GM12892 (cell line): Measurements from ENCODE around the gene EPS8L3. TPM values are rescaled to one million over a fixed set of nuclear protein-coding genes. Genes with fewer than 3 reads are reported as not detected.

ENCODE experiments used
- DNase-seq: peaks from one replicate; pipeline ENCODE4 v3.0.0; 2011; ENCODE audit not compliant: insufficient read length
- FAIRE-seq: peaks from 2 replicates; lab custom pipeline; 2011; peaks lifted over from hg19 to GRCh38; lab: Jason Lieb, UNC
- POLR2A ChIP-seq: IDR thresholded peaks from 2 replicates; pipeline ENCODE4 v1.6.1; 2011; ENCODE audit warnings: low read depth, low read length, control low read depth
- POLR2AphosphoS5 ChIP-seq: IDR thresholded peaks from 2 replicates; pipeline ENCODE4 v1.6.1; 2011; ENCODE audit warnings: low read depth, low read length, control low read depth
- TAF1 ChIP-seq: IDR thresholded peaks from 2 replicates; pipeline ENCODE4 v1.6.1; 2011; ENCODE audit warnings: low read depth, mild to moderate bottlenecking, control low read depth, low read length, borderline replicate concordance
- polyA plus RNA-seq: library from polyadenylated mRNA; unstranded; fragments of >200 nt; gene quantifications from one replicate; pipeline ENCODE4 v1.2.1, GENCODE V29; 2012; ENCODE audit warnings: missing spikeins, inconsistent platforms; ENCODE audit not compliant: missing spikeins

EPS8L3 gene, protein sequence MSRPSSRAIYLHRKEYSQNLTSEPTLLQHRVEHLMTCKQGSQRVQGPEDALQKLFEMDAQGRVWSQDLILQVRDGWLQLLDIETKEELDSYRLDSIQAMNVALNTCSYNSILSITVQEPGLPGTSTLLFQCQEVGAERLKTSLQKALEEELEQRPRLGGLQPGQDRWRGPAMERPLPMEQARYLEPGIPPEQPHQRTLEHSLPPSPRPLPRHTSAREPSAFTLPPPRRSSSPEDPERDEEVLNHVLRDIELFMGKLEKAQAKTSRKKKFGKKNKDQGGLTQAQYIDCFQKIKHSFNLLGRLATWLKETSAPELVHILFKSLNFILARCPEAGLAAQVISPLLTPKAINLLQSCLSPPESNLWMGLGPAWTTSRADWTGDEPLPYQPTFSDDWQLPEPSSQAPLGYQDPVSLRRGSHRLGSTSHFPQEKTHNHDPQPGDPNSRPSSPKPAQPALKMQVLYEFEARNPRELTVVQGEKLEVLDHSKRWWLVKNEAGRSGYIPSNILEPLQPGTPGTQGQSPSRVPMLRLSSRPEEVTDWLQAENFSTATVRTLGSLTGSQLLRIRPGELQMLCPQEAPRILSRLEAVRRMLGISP
- not detected for polyA plus RNA-seq

DNA sequence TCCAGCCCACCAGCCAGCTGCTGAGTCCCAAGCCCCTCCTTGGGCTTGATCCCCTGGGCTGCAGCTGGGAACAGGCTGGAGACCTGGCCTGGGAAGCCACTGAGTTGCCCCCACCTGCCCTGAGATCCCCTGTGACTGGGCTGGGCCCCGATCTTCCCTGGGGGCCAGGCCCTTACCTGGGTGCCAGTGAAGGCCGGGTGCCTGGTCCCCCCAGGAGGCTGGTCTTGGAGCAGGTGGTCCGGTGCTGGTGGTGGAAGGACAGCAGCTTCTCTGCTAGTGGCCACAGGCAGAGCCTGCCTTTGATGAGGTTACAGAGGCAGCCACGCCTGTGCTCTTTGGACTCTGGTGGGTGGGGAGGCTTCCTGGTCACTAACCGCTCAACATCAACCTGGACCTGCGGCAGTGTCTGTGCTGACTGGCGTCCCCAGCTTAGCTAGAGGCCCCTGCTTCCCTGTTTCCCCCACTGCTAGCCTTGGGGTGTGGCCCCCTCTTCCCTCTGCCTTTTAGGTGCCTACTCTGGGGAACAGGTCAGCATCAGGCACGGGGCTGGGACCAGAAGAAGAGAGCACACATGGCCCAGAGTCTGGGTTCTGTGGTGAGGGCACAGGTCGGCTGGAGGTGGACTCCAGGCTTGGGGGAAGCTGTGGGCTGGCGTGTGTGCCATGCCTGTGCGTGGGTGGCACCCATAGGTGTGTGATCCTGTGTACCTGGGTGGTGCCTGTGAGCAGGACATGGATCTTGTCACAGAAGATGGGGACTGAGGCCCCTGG lies at the start of gene EPS8L3:
Gene EPS8L3, minus strand, starts transcription at position 278 of the 770 bp plus-strand sequence. CDS start 2,174 bp downstream, outside the sequence.
- no peak for FAIRE-seq
- TF ChIP-seq POLR2A: no peak
- TF ChIP-seq TAF1: no peak
- no peak for TF ChIP-seq POLR2AphosphoS5

DNA sequence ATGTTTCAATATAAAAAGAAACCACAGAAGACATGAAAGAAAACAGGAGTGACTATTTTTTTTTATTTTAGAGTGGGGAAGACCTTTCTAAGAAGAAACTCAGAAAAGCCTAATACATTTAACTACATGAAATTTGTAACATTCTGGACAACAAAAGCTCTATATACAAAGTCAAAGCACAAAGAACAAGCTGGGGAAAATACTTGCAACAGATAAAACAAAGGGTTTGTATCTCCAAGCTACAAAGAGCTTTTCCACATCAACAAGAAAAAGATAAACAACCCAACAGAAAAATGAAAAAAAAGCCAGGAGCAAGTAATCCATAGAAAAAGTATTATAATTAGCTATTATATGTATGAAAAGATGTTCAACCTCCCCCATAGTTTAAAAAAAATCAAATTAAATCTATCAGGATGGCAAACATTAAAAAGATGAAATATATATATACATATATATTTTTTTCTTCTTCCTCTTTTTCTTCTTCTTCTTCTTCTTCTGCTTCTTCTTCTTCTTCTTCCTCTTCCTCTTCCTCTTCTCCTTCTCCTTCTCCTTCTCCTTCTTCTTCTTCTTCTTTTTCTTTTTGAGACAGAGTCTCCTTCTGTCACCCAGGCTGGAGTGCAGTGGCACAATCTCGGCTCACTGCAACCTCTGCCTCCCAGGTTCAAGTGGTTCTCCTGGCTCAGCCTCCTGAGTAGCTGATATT lies 49.1 kb upstream of the EPS8L3 start:
- TF ChIP-seq POLR2AphosphoS5 (no peak), TAF1 (no peak), POLR2A (no peak)
- no peak for DNase-seq
- no peak for FAIRE-seq

More for the DNA sequence above, at the start of gene EPS8L3:
- DNase-seq: no peak

DNA sequence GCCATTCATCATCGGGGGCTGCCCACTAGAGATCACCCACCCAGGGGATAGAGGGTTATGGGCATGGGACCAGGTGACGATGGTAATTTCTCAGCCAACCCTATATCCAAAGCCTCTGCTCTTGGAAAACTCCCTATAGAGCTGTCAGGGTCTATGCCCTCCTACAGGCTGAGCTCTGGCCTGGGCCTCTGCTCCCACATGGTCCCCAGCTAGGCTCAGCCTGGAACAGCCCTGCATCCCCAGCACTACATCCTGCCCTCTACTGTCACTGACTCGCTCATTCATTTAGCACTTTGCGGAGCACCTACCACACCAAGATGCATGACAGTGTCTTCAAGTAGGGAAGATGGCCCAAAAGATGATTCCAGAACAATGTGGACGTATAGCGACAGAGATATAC lies 45.0 kb upstream of the EPS8L3 start:
- FAIRE-seq (no peak), DNase-seq (no peak)
- no peak for TF ChIP-seq POLR2AphosphoS5

DNA sequence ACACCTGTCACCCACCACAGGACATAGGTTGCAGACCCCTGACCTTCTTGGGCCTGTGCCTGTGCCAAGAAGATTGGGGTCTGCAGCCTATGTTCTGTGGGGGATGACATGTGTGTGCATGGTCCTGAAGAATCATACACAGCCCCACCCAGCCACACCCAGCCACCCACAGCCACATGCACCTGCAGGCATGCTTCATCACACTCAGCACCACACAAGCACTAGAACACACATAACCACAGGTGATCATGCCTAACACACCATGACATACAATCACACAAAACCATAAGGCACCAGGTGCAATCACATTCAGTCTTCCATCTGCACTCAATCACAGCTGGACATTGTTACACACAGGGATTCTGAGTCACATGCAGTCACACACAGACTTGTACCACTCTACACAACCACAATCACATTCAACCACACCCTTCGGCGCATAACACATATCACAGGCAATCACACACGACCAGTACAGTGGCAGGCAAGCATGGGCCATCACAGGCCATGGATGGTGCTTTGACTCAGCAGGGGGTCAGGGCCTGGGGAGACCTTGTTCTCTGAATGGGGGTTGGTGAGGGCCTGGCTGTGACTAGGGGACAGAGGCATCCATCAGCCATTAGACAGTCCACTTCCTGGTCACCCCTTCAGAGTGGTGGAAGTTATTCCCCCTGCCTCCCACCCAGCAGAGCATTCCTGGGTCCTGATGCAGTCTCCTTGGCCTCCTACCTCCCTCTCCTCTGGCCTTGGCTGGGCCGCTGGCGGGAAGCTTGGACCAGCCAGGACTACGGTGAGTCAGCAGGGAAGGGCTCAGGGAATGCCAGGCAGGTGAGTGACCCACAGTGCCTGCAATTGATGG lies 44.3 kb upstream of the EPS8L3 start:
- TF ChIP-seq POLR2AphosphoS5 (no peak), POLR2A (no peak), TAF1 (no peak)
- no peak for DNase-seq
- FAIRE-seq: no peak

DNA sequence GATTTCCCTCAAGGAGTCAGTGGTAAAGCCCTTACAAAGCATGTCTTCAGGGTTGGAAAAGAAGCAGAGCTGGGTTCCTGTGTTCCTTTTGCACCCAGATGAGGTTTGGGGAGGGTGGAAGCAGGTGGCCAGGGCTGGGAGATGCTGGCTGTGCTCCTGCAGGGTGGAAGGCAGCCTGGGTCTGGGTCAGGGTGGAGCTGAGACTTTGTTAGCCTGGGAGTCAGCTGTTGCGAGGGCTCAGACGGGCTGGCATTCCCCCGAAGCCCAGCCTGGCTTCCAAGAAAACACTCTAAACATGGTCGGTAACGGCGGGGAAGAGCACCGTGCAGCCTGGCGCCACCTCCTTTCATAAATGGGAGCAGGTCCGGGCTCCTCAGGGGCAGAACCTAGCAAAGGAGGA lies 43.7 kb upstream of the EPS8L3 start:
- FAIRE-seq: no peak
- no peak for DNase-seq
- no peak for TF ChIP-seq POLR2AphosphoS5
- TF ChIP-seq TAF1: no peak
- no peak for TF ChIP-seq POLR2A

DNA sequence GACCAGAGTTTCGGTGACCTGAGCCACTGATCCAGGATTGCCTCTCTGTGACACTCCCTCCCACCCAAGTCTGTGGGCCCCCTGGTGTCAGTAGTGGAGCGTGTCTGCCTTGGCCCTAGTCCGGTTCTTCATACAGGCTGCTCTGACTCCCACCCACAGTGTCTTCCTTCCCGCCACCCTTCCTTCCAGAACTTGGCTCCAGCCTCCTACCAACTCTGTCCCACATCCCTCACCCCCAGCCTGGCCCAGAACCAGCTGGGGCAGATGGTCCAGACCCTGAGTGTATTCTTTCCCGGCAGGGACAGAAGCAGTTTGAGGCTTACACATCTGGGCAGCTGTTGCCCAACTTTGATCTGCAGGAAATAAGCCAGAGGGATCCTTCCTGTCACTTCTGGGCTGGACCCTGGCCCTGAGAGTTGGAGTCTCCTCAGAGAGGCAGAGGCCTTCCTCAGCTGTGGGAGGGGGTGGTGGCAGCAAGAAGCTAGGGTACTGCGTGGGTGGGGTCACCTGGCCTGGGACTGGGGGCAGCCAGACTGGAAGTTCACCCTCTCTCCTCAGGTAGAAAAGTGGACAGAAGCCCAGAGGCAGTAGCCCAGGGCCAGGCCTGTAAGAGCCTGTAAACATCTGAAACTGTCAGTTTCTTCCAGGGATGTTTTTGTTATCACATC lies 43.1 kb upstream of the EPS8L3 start:
- FAIRE-seq: no peak
- TF ChIP-seq POLR2A: no peak
- no peak for TF ChIP-seq TAF1
- TF ChIP-seq POLR2AphosphoS5: no peak
- no peak for DNase-seq

DNA sequence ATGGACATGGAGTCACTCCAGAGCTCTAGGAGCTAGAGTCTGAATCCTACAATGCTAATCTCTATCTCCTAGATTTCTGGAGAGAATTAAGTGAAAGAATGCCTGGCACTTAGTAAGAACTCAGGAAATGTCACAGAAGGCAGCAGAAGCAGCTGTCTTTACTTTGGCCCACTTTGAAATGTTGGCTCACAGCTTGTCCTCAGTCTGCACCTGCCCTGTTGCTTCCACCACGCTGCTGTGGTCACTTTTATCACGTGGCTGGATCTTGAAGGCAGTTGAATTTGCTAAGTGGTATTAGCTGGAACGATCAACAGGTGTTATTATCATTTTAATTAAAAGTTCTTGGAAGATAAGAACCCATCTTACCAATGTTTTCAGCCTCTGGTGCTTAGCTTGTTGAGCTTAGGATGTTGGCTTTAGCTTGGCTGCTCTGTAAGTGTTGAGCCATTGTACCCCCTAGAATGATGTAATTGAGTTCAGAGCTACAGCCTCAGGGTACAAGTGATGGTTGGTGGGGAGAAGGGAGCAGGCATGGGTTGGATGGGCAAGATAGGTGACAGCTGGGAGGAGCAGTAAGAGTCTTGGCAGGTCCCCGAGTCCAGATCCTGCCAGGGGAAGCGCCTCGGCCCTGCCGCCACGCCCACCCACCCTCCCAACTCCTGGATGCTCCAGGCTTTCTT lies 41.9 kb upstream of the EPS8L3 start:
- no peak for FAIRE-seq
- DNase-seq: no peak
- TF ChIP-seq POLR2AphosphoS5: no peak
- no peak for TF ChIP-seq POLR2A
- TF ChIP-seq TAF1: no peak

DNA sequence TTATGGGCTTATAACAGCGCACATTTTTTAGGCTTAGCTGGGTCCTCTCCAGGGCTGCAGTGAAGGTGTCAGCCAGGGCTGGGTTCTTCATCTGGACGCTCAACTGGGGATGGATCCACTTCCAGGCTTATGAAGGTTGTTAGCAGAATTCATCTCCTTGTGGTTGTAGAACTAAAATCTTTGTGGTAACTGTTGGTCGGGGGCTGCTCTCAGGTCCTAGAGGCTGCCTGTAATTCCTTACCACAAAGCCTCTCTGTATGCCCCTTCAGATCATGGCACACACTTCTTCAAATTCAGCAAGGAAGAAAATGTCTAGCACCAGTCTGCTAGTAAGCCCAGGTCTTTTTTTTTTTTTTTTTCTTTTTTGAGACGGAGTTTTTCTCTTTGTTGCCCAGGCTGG lies 40.9 kb upstream of the EPS8L3 start:
- FAIRE-seq (no peak), DNase-seq (no peak)
- TF ChIP-seq POLR2A (no peak), TAF1 (no peak), POLR2AphosphoS5 (no peak)

DNA sequence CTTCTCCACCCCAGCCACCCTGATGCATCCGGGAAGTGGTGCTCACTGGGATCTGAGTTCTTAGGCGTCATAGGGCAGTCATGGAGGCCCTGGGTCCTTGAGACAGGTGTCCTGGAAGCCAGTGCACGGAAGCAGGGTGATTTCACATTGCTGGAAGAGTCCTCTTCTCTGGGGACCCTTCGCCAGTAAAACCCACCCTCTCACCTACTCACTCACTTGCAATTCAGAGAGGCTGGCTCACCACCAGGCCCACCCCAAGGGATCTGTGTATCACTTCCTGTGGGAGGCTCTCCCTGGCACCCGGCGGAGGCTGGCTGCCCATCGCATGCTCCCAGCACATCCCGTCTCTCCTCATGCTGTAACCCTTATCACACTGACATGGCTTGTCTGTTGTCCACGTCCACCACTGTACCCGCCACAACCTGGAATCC lies 40.2 kb upstream of the EPS8L3 start:
- no peak for FAIRE-seq
- DNase-seq: no peak
- TF ChIP-seq TAF1: no peak
- no peak for TF ChIP-seq POLR2AphosphoS5
- TF ChIP-seq POLR2A: no peak
